HEK293 (cell line): ENCODE data around the gene TLE2.

Experiments
- CTCF ChIA-PET: fragments of 350-600 bp; formaldehyde crosslinking; extraction: SDS; loops from one replicate; lab custom pipeline; 2021; ENCODE audit warnings: antibody characterized with exemption; lab: Yijun Ruan, JAX
- POLR2A ChIA-PET: fragments of 300-600 bp; formaldehyde crosslinking; extraction: SDS; loops from one replicate; lab custom pipeline; 2020; ENCODE audit warnings: antibody characterized with exemption, inconsistent platforms; lab: Yijun Ruan, JAX
- H3K27ac ChIP-seq: fragments of 200-500 bp; sonication (Bioruptor generic); 2 replicates; pipeline ENCODE4 v1.5.1; 2014; ENCODE audit warnings: low read depth, low read length, control low read depth, inconsistent platforms; ENCODE audit errors: extremely low read depth
- H3K36me3 ChIP-seq, 2 experiments: fragments of 200-500 bp in 1 of 2; sonication (Bioruptor generic) in 1 of 2; 1 replicate in 1 of 2; 2 replicates in 1 of 2; pipeline ENCODE4 v1.5.1; 2014 to 2017; ENCODE audit warnings: inconsistent platforms in 2 of 2, low read length in 2 of 2; ENCODE audit not compliant: control insufficient read depth in 2 of 2, insufficient read depth in 1 of 2
- H3K4me1 ChIP-seq: fragments of 200-500 bp; sonication (Bioruptor generic); 2 replicates; pipeline ENCODE4 v1.5.1; 2014; ENCODE audit warnings: mild to moderate bottlenecking, low read length, inconsistent platforms; ENCODE audit not compliant: control insufficient read depth, insufficient read depth
- H3K4me3 ChIP-seq: 2 replicates; pipeline ENCODE4 v1.5.1; 2011; ENCODE audit warnings: low read depth, mild to moderate bottlenecking, control low read depth, low read length, moderate library complexity
- H3K9me3 ChIP-seq: fragments of 200-500 bp; sonication (Bioruptor generic); 2 replicates; pipeline ENCODE4 v1.5.1; 2014; ENCODE audit warnings: low read depth, low read length, inconsistent platforms; ENCODE audit not compliant: control insufficient read depth, insufficient read depth
- BCL6B ChIP-seq: fragments of 450-650 bp; formaldehyde crosslinking; IDR thresholded peaks from 2 replicates; pipeline ENCODE4 v1.5.1; 2017; ENCODE audit warnings: missing biosample characterization, missing genetic modification characterization
- KLF1 ChIP-seq: fragments of 450-650 bp; formaldehyde crosslinking; IDR thresholded peaks from 2 replicates; pipeline ENCODE4 v1.5.1; 2016; ENCODE audit warnings: missing biosample characterization, missing genetic modification characterization
- KLF10 ChIP-seq: fragments of 450-650 bp; IDR thresholded peaks from 2 replicates; pipeline ENCODE4 v1.5.1; 2018; ENCODE audit warnings: missing biosample characterization, mild to moderate bottlenecking, missing genetic modification characterization
- KLF7 ChIP-seq: fragments of 450-650 bp; formaldehyde crosslinking; IDR thresholded peaks from 2 replicates; pipeline ENCODE4 v1.5.1; 2016; ENCODE audit warnings: missing biosample characterization, missing genetic modification characterization, borderline replicate concordance
- MZF1 ChIP-seq: fragments of 450-650 bp; formaldehyde crosslinking; IDR thresholded peaks from 2 replicates; pipeline ENCODE4 v1.5.1; 2017; ENCODE audit warnings: missing biosample characterization, missing genetic modification characterization, borderline replicate concordance
- REPIN1 ChIP-seq: fragments of 450-650 bp; formaldehyde crosslinking; IDR thresholded peaks from 2 replicates; pipeline ENCODE4 v1.5.1; 2017; ENCODE audit warnings: missing biosample characterization, missing genetic modification characterization, low read depth
- SALL2 ChIP-seq: fragments of 450-650 bp; formaldehyde crosslinking; IDR thresholded peaks from 2 replicates; pipeline ENCODE4 v1.5.0; 2017; ENCODE audit warnings: missing biosample characterization, mild to moderate bottlenecking, missing genetic modification characterization, borderline replicate concordance
- ZBTB6 ChIP-seq: fragments of 450-650 bp; formaldehyde crosslinking; IDR thresholded peaks from 2 replicates; pipeline ENCODE4 v1.5.1; 2017; ENCODE audit warnings: missing biosample characterization, missing genetic modification characterization
- ZNF23 ChIP-seq: fragments of 450-650 bp; formaldehyde crosslinking; IDR thresholded peaks from 2 replicates; pipeline ENCODE4 v1.5.1; 2016; ENCODE audit warnings: missing biosample characterization, missing genetic modification characterization, borderline replicate concordance
- ZNF311 ChIP-seq: fragments of 450-650 bp; formaldehyde crosslinking; IDR thresholded peaks from 2 replicates; pipeline ENCODE4 v1.5.1; 2017; ENCODE audit warnings: missing biosample characterization, missing genetic modification characterization, borderline replicate concordance
- ZNF350 ChIP-seq: fragments of 450-650 bp; formaldehyde crosslinking; IDR thresholded peaks from 2 replicates; pipeline ENCODE4 v1.5.0; 2017; ENCODE audit warnings: missing biosample characterization, mild to moderate bottlenecking, missing genetic modification characterization
- ZNF362 ChIP-seq: fragments of 450-650 bp; formaldehyde crosslinking; IDR thresholded peaks from 2 replicates; pipeline ENCODE4 v1.5.1; 2016; ENCODE audit warnings: missing biosample characterization, missing genetic modification characterization
- ZNF433 ChIP-seq: fragments of 450-650 bp; formaldehyde crosslinking; IDR thresholded peaks from 2 replicates; pipeline ENCODE4 v1.5.1; 2016; ENCODE audit warnings: missing biosample characterization, missing genetic modification characterization, low read depth
- ZNF48 ChIP-seq: fragments of 450-650 bp; formaldehyde crosslinking; IDR thresholded peaks from 2 replicates; pipeline ENCODE4 v1.5.1; 2016; ENCODE audit warnings: missing biosample characterization, missing genetic modification characterization
- ZNF548 ChIP-seq: fragments of 450-650 bp; formaldehyde crosslinking; IDR thresholded peaks from 2 replicates; pipeline ENCODE4 v1.5.1; 2016; ENCODE audit warnings: missing biosample characterization, missing genetic modification characterization
- ZNF549 ChIP-seq: fragments of 450-650 bp; IDR thresholded peaks from 2 replicates; pipeline ENCODE4 v1.5.1; 2018; ENCODE audit warnings: missing biosample characterization, missing genetic modification characterization, mild to moderate bottlenecking, inconsistent platforms, moderate library complexity
- ZNF629 ChIP-seq: fragments of 450-650 bp; formaldehyde crosslinking; IDR thresholded peaks from 2 replicates; pipeline ENCODE4 v1.5.1; 2017; ENCODE audit warnings: missing biosample characterization, missing genetic modification characterization
- ZNF76 ChIP-seq: fragments of 450-650 bp; formaldehyde crosslinking; IDR thresholded peaks from 2 replicates; pipeline ENCODE4; 2016; ENCODE audit warnings: low read depth, missing biosample characterization, missing genetic modification characterization, borderline replicate concordance

The TLE2 gene

GRCh38 chr19:3010871-3011270 is 18.2 kb downstream of the TLE2 start (continued):
- TF ChIP-seq ZBTB6 (no peak), KLF1 (tag by site-specific recombination) (no peak), ZNF76 (tag by site-specific recombination) (no peak), ZNF549 (tag by site-specific recombination) (no peak), ZNF548 (tag by site-specific recombination) (no peak), ZNF362 (no peak), ZNF350 (tag by site-specific recombination) (no peak), ZNF48 (tag by site-specific recombination) (no peak), KLF7 (no peak), ZNF311 (tag by site-specific recombination) (no peak)

- POLR2A ChIA-PET = no interaction called here
- CTCF ChIA-PET = no interaction called here
- Histone ChIP-seq H3K9me3 (no peaks in the 10 kb centered on the region), H3K4me1 (no peaks in the 10 kb centered on the region), H3K27ac (no peak overlapping the region), H3K4me3 (no peak overlapping the region), H3K36me3 (no peaks in the 10 kb centered on the region)
- no peak for TF ChIP-seq ZNF433 (tag by site-specific recombination)
- peak; percentile 85 for TF ChIP-seq BCL6B (tag by site-specific recombination)
These were observed 20.1 kb downstream of the TLE2 start for GRCh38 chr19:3008994-3009393.

- no peaks in the 10 kb centered on the region for H3K9me3 ChIP-seq
- CTCF ChIA-PET = interaction anchor here (0.6 kb wide), 1 partner anchor 96 kb away, joined by 3 read pairs; no protein-coding TSS in a partner anchor
- no peak for TF ChIP-seq ZNF23 (tag by site-specific recombination)
- TF ChIP-seq KLF10 (tag by site-specific recombination) = no peak
- TF ChIP-seq REPIN1 = no peak
- TF ChIP-seq SALL2 (tag by site-specific recombination) = no peak
- no peak for TF ChIP-seq ZNF629 (tag by site-specific recombination)
- TF ChIP-seq MZF1 (tag by site-specific recombination) = no peak
- TF ChIP-seq, all 188 proteins: peak for 0
- Histone ChIP-seq H3K4me3 (no peak overlapping the region), H3K27ac (no peak overlapping the region), H3K4me1 (no peaks in the 10 kb centered on the region), H3K36me3 (no peaks in the 10 kb centered on the region)
- POLR2A ChIA-PET = no interaction called here
These were observed 21.1 kb downstream of the TLE2 start for GRCh38 chr19:3007975-3008374.
